Activated naive CD4-positive, alpha-beta T cell (primary cell): ENCODE measurements around the gene IFNA1.
"Not testable (repeated sequence)": the region's sequence is repeated elsewhere in the genome, so short reads cannot be mapped to it uniquely, and the experiment has no call there.

Experiments
- DNase-seq, 4 experiments: peaks; one replicate each; lab custom pipeline; 2025; lab: John Stamatoyannopoulos, UW

The IFNA1 gene

DNA sequence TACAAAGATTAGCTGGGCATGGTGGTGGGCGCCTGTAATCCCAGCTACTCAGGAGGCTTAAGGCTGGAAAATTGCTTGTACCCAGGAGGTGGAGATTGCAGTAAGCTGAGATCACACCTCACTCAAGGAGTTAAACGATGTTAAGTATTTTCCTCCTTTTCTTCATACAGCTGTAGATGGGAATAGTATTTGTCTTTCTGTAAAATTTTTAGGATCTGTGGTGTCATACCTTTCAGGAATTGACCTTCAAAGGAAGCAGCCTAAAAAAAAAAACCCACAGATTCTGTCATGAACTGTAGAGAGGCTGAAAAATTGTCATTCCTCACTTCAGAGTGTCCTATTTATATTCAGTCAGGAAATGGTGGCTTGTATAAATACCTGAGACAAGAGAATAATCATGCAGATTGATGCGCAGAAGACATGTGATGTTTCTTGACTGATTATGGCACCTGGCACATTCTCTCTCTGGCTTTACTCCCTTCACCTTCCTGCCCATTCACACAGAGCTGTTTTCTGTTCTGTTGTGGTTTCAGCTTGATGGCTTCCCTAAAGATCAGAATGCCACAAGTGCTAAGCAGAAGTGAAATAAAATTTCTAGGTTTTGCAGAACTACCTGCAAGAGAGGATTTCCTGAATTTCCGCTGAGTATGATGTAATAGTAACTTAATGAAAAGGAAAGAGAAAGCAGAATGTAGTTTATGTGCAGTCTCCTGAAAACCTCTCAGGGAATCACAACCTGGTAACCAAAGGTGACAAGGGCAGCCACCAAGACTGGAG lies 3.8 kb downstream of the IFNA1 start:
- no peak for DNase-seq

DNA sequence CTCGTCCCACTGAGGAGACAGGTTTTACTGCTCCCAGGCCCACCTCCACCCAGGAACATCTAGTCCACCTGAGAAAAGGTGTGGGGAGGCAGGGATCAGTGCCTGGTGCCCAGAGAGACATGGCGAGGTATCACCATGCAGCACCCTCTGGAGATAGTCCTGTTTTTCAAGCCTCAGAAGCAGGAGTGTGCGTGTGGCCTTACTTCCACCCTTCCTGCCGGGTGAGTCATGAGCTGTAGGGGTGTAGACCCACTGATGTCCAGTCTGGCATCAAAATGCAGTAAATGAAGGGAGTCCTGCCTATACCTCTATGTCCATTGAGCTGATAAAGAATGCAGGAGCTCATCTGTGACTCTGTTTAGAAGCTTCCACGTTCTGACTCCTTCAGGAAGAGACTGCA lies 9.1 kb downstream of the IFNA1 start:
- not testable (repeated sequence) for DNase-seq

GRCh38 chr9:21450733-21451394 lies 10.6 kb downstream of the IFNA1 start:
- DNase-seq: no peak

DNA sequence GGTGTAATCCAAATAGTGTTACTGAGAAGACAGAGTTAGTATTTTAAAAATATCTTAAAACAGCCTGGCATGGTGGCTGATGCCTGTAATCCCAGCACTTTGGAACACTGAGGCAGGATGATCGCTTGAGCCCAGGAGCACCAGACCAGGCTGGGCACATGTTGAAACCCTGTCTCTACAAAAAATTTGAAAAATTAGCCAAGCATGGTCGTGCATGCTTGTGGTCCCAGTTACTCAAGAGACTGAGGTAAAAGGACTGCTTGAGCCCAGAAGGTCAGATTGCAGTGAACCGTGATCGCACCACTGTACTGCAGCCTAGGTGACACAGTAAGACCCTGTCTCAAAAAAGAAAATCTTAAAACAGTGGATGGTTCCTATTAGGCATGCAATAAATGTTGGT lies 12.4 kb downstream of the IFNA1 start:
- no peak for DNase-seq

DNA sequence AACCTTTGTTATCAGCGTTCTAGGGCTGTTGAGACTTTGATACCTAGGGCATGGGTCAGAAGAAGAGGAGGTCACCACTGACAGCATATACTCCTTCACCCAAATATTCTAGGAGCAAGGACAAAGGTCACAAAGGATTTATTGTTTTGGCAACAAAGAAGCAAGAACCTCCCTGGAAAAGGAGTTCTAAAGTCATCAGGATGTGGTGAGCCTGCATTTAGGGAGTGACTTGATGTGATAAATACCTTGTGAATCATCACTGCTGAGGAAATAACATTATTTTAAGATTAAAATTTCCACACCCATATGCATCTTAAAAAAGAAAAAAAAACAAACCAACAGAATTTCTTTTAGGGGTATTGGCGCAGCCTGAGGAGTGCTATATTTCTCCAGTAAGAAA lies 13.9 kb downstream of the IFNA1 start:
- no peak for DNase-seq

DNA sequence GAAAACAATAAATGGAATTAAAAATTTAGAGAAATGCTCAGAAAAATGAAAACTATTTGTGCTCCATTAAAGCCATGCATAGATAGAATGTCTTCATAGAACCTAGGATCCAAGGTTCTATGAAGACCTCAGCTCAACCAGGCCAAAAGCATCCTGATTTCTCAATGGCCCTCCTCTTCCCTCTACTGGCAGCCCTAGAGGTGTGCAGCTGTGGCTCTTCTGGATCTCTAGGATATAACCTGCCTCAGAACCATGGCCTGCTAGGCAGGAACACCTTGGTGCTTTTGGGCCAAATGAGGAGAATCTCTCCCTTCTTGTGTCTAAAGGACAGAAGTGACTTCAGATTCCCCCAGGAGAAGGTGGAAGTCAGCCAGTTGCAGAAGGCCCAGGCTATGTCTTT lies 15.1 kb downstream of the IFNA1 start:
- no peak for DNase-seq

DNA sequence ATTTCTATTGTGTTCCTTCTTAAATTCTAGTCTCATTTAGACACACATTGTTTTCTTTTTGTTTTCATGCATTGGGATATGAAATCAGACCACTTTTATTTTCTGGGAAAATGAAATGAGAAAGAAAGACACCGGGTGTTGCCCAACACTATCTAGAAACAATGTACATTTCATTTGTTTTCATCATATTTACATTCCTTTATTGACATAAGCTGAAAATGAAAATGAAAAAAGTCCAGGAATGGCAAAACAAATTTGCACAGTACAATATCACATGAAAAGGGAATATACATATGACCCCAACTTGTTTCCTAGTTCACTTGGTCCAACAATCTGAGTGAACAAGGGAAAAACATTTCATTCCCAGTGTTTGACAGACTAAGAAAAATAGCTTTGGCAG lies 21.1 kb downstream of the IFNA1 start:
- no peak for DNase-seq

GRCh38 chr9:21465138-21465537 lies 24.9 kb downstream of the IFNA1 start:
- no peak for DNase-seq

DNA sequence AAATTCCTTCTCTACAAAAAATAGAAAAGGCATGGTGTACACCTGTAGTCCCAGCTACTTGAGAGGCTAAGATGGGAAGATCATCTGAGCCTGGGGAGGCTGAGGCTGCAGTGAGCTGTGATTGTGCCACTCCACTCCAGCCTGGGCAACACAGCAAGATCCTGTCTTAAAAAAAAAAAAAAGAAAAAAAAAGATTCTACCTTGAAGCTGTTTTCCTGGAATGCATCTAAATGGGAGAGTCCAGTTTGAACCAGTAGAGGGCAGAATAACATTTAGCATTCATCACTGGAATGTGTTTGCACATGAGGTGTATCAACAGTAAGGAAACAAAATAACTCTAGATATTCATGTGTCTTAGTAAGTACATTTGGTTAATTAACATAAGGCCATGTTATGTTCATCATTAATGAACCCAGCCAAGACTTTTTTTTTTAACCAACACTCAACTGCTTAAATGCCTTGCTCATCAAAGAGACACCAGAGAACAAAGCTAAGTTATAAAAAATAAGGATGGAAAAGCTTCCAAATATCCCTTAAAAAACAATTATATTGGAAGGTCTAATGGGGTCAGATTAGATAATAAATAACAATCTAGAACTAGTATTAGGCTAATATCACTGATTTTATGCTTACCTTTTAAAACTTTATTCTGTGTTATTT lies 25.8 kb downstream of the IFNA1 start:
- DNase-seq: no peak

DNA sequence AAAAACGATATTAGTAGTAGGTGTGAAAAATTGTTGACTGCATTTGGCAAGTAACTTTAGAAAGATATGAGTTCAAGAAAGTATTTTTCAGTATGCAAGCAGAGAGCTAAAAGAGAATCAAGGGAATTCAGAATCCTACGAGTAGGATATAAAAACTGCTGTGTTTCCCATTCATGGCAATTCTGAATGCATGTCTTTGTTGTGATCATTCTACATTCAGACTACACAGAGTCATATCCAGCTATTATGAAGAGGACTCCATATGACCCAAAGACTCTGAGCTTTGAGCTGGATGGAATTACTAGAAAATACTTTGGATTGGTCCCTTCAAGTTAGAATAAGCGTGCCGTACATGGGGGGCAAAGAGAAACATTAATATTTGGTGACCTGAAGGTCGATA lies 29.9 kb downstream of the IFNA1 start:
- no peak for DNase-seq

GRCh38 chr9:21473236-21473635 lies 33.0 kb downstream of the IFNA1 start:
- DNase-seq: no peak

GRCh38 chr9:21477466-21477865 lies 37.2 kb downstream of the IFNA1 start:
- DNase-seq: no peak

DNA sequence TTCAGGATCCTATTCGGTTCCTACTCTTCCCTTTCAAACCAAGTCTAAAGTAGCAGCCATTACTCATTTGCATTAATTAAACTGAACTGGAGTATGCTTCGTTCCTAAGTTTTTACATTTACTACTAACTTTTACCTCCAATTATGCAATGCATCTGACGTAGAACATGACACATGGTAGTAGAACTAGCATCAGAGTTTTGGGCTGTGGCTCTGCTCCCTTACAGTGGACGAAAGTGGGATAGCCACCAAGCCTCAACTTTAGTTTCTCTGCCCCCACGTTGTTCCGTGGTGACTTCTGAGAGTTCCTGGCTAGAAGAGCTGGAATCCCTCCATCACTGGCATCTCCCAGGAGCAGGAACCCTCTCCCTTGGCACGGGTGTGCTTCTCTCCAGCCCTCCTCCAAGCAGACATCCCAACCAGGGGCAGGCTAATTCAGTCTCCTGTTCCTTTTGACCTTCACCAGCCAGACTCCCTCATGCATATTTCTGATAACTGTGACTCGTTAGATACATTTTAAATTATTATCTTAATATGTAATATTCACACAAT lies 39.0 kb downstream of the IFNA1 start:
- no peak for DNase-seq

DNA sequence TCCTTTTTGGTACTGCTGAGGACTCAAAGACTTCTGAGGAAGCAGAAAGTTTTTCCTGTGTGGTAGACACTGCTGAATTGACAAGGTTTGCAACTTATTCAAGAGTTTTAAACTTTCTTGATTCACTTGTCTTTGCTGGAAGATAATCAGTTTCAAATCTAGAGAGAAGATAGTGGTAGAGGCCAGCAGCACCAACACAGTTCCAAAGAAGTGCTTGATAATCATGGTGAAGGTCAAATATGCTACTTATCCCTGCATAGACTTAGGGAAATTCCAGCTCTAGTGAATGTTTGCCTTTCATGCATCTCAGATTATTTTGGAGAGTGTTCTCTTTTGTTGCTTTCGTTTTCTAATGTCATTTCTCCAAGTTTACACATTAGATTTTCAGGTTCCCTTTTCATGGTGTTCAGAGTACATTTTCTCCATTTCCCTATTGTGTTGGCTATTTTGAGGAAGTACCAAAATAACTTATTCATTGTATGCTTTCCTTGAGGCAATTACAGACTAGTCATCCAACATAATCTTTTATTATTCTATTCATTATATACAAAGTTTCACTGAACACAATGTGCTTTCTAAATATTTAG lies 41.3 kb downstream of the IFNA1 start:
- DNase-seq: no peak

DNA sequence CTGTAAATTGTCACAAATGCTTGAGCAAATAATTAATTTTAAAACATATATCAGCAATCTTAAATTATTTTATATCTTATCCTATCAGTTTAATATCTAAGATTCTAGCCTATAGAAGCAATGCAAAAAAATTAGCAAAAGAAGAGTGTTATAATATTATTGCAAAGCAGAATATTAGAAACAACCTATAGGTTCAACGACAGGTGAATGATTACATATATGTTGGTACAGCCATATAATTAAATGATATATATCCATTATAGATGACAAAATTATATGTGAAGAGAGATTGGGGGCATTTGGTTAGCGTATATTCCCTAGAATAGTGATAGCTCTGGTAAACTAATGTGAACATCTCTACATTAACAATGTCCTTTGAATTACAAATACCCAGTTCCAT lies 42.0 kb downstream of the IFNA1 start, which contains the start of gene IFNE:
IFNE (minus strand) TSS at position 101 of the 400 bp plus-strand sequence. CDS start 619 bp downstream, outside the sequence.
- DNase-seq: no peak
